Uterus (tissue), 2 donors: Measurements from ENCODE around the gene SLC22A1.

ENCODE experiments used
- CTCF ChIP-seq, 4 experiments: fragments of 200-600 bp in 2 of 4; fragments of 450-650 bp in 2 of 4; sonication (generic) in 2 of 4; IDR thresholded peaks; one replicate each; pipeline ENCODE4 v1.5.1; 2016 to 2019; ENCODE audit warnings: antibody characterized with exemption in 4 of 4, mild to moderate bottlenecking in 2 of 4, moderate library complexity in 1 of 4
- POLR2A ChIP-seq, 2 donors: fragments of 450-650 bp; IDR thresholded peaks; one replicate each; pipeline ENCODE4 v1.6.1; 2016; ENCODE audit warnings: antibody characterized with exemption in 2 of 2, mild to moderate bottlenecking in 1 of 2, moderate library complexity in 1 of 2

- TF ChIP-seq CTCF (IDR thresholded peaks at IDR 0.05) (no peak), POLR2A (IDR thresholded peaks at IDR 0.05) (no peak)
Observed at GRCh38 chr6:160111806-160112205, 9.8 kb upstream of the SLC22A1 start.
